GM23248 (cell line): Measurements from ENCODE around the gene ATP13A3.

Source experiments
- EZH2 ChIP-seq: fragments of 200-600 bp; sonication (generic); IDR thresholded peaks from 2 replicates; pipeline ENCODE4 v1.6.1; 2018; ENCODE audit warnings: antibody characterized with exemption, mild to moderate bottlenecking; ENCODE audit not compliant: insufficient read depth, poor library complexity, severe bottlenecking
- EZH2phosphoT487 ChIP-seq: fragments of 200-600 bp; sonication (generic); IDR thresholded peaks from 2 replicates; pipeline ENCODE4 v1.6.1; 2018; ENCODE audit warnings: antibody characterized with exemption, moderate library complexity, mild to moderate bottlenecking, low read depth; ENCODE audit not compliant: insufficient read depth

DNA sequence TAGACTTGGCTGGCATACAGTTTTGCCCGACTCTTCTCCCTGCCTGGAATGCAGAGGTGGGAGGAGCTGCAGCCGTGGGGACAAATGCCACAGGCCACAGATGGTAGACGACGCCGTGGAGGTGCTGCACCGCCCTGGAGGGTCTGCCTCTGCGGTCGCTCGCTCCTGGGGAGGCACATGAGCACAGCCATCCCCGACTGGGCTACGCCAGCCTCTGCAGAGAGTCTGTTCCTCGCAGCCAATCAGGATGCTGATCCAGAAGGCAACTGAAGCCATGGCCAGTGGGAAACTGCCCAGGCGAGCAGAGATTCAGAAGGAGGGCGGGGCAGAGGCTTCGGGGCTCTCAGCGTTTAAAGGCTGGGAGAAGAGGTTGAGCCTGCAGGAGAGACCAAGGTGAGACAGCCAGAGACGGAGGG is 105.3 kb downstream of the ATP13A3 start:
- TF ChIP-seq EZH2, result no peak
- TF ChIP-seq EZH2phosphoT487, result no peak
